NCI-H2107 treated with DMSO at 0.1 percent for 48 hours (cell line): ENCODE measurements around the gene CDAN1.

Source experiments
- DNase-seq: peaks from one replicate; lab custom pipeline; 2025; ENCODE audit not compliant: unreplicated experiment; lab: John Stamatoyannopoulos, UW

Gene CDAN1

GRCh38 chr15:42735382-42736165 lies 1.4 kb downstream of the CDAN1 start:
- DNase-seq: no peak

GRCh38 chr15:42734076-42734672 lies 2.8 kb downstream of the CDAN1 start:
- DNase-seq: no peak

- DNase-seq: no peak
These were observed 3.9 kb downstream of the CDAN1 start for GRCh38 chr15:42733027-42733426.

- no peak for DNase-seq
These were observed 4.7 kb downstream of the CDAN1 start for GRCh38 chr15:42732095-42732827.

GRCh38 chr15:42731461-42731860 lies 5.5 kb downstream of the CDAN1 start:
- DNase-seq: no peak

- no peak for DNase-seq
These were observed 6.4 kb downstream of the CDAN1 start for GRCh38 chr15:42730536-42730935.

GRCh38 chr15:42730135-42730534 lies 6.8 kb downstream of the CDAN1 start:
- no peak for DNase-seq

- DNase-seq: no peak
These were observed 7.5 kb downstream of the CDAN1 start for GRCh38 chr15:42729409-42729808.

GRCh38 chr15:42728972-42729371 lies 8.0 kb downstream of the CDAN1 start:
- DNase-seq: no peak

GRCh38 chr15:42728560-42728959 lies 8.4 kb downstream of the CDAN1 start:
- no peak for DNase-seq

GRCh38 chr15:42727750-42728381 lies 9.1 kb downstream of the CDAN1 start:
- DNase-seq: peak; percentile 21

- peak; percentile 27 for DNase-seq
These were observed 10.8 kb downstream of the CDAN1 start for GRCh38 chr15:42726114-42726513.

- DNase-seq: no peak
These were observed 11.5 kb downstream of the CDAN1 start for GRCh38 chr15:42725331-42725903.

GRCh38 chr15:42724276-42724675 lies 12.7 kb downstream of the CDAN1 start:
- DNase-seq: no peak

- DNase-seq: no peak
These were observed 13.9 kb downstream of the CDAN1 start for GRCh38 chr15:42723068-42723467.

- DNase-seq: no peak
These were observed 15.0 kb downstream of the CDAN1 start for GRCh38 chr15:42721916-42722315.

GRCh38 chr15:42721016-42721415 lies 15.9 kb downstream of the CDAN1 start:
- no peak for DNase-seq

GRCh38 chr15:42720071-42720470 lies 16.9 kb downstream of the CDAN1 start:
- DNase-seq: no peak

- no peak for DNase-seq
These were observed 17.9 kb downstream of the CDAN1 start for GRCh38 chr15:42719043-42719442.

- DNase-seq: no peak
These were observed 20.3 kb downstream of the CDAN1 start for GRCh38 chr15:42716626-42717025.

GRCh38 chr15:42716125-42716524 lies 20.8 kb downstream of the CDAN1 start:
- no peak for DNase-seq
